Measurements from ENCODE around the gene LRCH1.

- TF ChIP-seq CTCF (conservative IDR thresholded peaks at IDR 0.05; ENCODE audit: low read depth, low read length) (no peak), SMC3 (IDR thresholded peaks at IDR 0.05; ENCODE audit: low read depth, low read length) (no peak), ELK1 (IDR thresholded peaks at IDR 0.05; ENCODE audit: borderline replicate concordance, low read depth, low read length) (no peak), RAD21 (IDR thresholded peaks at IDR 0.05; ENCODE audit: low read length) (no peak), RFX5 (IDR thresholded peaks at IDR 0.05; ENCODE audit: low read depth, low read length) (no peak)
Measured at GRCh38 chr13:46539231-46539630, 13.7 kb upstream of the LRCH1 start.
